ENCODE data around the gene CTIF.

Gene CTIF

DNA sequence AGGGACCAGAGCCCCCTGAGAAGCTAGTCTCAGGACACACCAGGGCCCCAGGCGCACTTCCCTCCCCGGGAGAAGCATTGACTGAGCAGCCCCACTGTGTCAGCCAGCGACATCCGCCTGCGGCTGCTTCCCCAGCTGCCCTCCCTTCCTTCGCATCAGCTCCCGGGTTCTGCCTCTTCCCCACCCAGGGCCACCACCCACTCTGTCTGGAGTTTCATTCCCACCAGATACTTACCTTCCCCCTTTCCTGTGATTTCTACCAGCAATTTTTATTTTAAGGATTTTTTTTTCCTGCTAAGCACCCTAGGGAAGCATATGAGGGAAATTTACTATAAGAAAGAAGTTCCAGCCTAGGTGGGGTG is 312.7 kb downstream of the CTIF start:
- no peak for DNase-seq (ENCODE audit: low spot score)

DNA sequence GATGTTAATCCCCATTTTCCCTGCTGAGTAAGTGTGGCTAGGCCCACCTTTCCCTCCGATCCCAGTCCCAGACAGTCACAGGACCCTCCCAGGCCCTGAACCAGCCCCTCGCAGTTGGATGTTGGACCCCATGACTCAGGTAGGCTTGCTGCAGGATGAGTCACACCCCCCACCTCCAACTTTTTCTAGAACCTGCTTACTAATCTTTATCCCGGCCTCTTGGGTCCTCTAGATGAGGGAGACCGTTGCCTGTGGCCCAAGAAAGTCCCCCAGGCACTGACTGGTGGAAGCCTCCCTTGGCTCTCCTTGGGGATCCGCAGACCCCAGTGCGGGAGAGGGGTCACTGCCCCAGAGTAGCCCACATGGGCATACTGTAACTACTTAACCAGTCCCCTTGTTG is 313.5 kb downstream of the CTIF start:
- DNase-seq (ENCODE audit: low spot score), result no peak

DNA sequence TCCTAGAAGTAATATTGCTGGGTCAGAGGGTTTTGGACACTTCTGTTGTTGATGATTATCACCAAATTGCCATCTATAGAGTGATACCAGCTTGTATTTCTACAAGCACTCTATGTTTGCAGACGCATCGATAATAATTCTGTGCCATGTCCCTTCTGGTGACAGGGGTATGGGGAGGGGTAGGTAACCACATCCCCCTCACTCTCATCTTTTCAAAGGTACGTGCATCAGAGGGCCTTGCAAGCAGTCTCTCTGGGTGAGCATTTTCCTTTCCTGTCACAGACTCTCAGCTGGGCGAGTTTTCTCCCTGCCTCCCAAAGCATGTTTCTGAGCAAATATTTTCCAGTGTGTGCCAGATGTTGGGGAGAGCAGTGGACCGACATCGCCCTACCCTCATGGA is 314.0 kb downstream of the CTIF start:
- no peak for DNase-seq (ENCODE audit: low spot score)

DNA sequence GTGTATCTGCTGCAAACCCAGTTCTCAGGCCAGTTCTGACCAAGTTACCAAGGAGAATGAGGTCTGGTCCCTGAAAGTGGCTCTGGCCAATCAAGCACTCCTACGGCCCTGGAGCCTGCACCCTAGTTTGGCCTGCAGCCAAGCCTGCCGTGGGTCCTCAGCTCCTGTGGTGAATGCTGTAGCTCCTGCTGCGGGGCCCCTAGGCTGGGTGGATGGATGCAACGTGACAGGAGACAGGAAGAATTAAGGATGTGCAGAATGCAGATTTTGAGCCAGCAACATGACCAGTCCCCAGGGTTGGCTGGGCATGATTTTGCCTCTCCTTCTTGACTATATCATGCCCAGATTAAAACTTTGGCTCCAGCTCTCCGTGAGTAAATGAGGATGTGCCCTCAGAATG is 314.8 kb downstream of the CTIF start:
- DNase-seq (ENCODE audit: low spot score), result no peak

DNA sequence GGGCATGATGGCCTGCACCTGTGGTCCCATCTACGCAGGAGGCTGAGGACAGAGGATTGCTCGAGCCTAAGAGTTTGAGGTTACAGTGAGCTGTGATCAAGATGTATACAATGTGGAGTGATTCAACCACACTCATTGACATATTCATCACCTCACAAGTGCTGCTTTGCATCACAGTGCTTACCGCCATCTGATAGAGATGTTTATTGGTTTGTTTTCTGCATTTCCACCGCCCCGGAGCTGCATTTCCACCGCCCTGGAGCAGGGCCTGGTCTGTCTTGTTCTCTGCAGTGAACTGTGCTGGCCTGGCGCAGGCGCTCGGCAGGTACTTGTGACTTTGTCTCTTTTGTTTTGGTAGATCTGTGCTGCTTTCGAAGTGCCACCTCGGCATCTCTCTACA is 315.9 kb downstream of the CTIF start:
- DNase-seq (ENCODE audit: low spot score), result no peak

DNA sequence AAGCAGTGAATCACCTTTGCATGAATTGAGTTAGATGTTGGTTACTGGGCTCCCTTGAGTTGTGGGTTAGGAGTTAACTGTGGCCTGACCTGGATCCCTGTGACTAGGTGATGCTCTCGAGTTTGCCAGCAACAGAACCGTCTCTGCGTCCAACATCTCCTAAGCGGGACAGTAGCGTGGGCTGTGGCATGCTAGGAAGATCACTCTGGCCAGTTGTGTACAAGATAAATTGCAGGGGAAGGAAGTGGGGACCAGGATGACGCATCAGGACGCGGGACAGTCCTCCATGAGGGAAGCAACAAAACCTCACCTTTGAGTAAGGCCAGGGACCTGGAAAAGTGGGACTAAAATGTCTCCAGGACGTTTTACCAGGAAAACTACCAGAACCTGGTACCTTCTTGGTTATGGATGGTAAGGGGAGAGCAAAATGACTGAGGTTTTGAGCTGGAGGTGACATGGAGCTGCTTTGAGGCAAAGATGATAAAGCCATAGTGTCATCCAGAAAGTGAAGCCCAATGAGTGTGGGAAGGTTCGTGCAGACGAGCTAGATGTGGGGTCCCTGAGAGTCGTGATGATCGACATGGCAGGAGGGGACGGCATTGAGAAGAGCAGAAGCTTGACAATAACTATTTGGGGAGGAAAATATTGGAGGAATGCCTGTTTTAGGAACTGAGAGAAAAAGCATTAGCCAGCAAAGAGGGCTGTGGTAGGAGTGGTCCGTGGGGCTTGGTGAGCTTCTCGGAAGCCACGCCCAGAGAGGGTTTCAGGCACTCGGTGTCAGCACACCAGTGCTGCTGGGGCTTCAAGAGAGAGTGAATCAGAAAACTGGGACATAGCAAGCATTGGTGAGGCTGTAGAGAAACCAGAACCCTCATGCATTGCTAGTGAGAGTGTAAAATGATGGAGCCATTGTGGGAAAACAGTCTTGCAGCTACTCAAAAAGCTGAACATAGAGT is 316.9 kb downstream of the CTIF start:
- DNase-seq (ENCODE audit: low spot score), result no peak

DNA sequence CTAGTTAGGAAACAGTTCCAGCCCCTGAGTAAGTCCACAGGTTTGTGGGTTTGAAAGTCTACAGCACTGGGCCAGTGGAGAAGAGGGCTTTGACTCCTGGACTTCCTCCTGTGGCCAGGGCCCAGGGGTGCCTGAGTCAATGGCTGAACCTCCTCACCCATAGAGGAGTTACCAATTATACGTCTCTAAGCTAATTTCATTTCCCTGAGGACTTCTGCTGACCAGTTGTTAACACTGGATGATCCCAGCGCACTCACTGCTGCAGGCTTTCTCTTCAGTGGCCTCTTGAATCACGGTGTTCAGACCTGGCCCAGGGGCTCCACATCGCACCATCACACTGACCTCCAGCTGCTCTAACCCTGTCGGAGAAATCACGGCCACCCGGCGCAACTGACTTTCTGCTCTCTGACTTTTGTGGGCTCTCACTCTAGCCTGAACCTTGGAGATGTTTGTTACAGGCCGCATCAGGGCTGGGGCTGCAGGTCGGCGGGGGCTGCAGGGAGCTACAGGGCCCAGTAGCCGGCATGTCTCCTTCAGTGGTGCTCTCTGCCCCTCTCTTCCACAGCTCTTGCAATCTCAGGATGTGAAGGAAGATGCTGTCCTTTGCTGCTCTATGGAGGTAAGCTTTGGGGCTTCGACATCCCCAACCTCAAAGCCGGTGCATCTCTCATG is 318.3 kb downstream of the CTIF start:
- DNase-seq (ENCODE audit: low spot score), result no peak

DNA sequence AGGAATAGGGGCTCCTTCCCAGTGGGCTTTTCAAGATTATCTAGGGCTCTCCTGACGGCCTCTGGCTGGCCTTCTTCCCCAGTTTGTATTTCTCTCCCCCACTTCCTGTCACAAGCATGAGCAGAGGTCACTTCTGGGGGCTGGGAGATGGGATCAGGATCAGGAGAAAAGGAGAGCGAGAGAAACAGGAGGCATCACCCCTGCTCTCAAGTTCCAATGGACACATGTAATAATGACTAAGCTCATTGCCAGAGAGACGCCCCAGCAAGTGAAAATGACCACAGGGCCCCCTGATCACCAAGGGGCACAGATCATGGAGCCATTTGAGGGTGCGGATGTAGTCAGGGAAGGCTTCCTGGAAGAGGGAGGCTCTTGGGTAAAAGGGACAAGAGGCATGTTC is 319.8 kb downstream of the CTIF start:
- DNase-seq (ENCODE audit: low spot score), result no peak

DNA sequence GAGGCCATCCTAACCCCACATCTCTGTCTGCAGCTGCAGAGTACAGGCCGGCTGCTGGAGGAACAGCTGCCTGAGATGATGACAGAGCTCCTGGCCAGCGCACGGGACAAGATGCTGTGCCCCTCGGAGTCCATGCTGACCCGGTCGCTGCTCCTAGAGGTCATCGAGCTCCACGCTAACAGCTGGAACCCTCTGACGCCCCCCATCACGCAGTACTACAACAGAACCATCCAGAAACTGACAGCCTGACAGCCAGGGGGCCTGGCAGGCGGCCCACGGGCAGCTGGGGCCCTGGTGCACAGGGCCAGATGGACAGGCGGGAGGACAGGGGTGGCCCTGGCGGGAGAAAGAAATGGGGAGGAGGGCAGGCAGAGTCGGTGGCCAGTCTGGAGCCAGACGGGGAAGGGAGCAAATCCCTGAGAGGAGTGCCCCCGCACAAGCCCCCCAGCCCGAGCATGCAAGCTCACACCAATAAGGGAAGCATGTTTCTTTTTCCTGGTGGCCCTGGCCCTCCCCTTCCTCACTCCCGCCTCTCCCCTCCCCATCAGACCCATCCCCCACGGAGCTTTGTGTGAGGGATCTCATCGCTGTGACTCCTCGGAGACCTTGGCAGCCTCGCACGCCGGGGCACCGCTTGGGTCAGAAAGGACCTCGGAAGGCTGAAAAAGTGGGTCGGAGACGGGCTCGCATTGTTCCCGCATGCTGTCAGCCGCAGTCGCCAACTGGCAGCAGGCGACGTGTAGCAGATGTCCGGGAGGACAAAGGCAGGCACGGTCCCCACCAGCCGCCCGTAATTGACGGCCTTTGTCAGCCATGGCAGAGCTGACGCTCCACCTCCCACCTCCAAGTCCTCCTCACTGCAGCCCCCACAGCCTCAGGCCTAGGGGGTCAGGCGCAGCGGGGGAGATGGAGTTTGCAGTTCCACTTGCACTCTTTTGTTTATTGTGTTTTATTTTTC is 320.8 kb downstream of the CTIF start:
- DNase-seq (ENCODE audit: low spot score), result no peak

DNA sequence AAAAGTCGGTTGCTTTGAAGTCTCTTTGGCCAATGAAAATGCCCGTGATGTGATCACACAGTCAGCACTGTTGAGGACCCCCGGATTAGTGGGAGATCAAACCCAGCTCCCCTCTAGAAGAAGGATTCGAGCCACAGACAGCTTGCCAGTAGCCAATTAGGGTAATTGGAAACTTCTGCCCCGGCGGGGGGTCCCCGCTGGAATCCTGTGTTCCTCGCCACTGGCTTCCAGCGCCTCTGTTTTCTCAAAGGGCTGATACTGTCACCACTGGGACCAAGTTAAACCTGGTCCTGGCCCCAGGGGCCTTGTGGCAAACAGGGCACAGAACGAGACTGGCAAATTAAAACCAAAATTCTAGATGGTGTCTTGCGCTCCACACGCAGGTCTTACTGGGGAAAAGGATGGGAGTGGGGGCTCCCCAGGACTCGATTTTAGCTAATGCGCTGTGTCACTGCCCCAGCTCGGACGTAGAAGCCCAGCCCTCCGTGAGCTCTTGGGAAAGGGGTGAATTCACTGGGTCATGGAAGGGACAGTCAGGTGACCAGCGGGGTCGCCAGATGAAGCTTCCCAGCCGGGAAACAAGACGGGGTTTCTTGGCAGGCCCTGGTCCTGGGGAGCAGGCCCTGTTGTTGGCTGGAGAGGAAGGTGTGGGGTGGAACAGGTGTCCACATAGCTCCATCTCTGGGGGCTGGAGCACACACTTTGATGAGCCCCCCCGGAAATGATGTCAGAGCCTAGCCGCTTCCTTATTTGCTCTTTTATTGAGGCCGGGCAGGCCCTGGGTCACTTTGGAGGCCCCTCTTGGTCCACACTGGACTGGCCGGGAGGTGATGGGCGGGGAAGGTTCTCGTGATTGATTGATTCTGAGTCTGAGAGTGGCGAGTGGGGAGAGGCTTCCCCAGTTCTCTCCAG is 321.7 kb downstream of the CTIF start:
- DNase-seq (ENCODE audit: low spot score), result no peak

DNA sequence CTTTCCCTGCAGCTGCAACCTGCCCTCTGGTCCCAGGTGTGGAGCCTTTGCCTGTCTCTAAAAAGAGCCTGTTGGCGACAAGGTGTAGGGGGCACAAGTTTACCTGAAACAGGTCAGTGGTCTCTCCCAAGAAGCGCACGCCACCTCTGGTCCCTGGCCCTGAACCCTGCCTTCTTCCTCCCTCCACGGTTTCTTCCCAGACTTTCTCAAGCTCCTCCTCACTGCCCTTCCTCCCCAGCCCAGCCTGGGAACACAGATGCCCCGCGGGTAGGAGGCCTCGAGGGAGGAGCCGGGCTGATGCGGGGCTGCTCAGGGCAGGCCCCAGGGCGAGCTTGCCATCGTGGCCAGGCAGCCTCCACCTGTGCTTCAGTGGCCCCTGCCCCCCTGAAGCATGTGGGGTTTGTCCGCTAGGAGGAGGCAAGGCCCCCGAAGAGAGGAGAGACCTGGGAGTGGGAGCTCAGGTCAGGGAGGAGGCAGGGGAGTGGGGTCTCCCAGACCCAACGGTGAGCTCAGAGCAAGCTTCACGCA is 322.4 kb downstream of the CTIF start:
- no peak for DNase-seq (ENCODE audit: low spot score)

DNA sequence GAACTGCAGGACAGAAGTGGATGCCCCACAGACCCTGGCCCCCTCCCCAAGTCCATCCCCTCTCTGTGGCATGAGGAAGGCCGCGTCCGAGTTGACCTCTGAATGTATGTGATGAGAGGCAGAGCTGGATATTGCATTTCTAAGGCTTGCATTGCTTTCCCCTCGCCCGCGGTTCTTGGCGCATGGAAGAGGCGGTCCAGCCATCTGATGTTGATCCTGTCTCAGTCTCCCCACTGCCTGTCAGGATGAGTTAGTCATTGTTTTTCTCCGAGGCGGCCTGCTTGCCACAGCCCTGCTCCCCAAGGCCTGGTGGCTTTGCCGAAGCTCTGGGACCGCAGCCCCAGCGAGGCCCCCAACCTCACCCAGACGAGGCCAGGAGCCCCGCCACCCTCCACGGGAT is 323.3 kb downstream of the CTIF start:
- DNase-seq (ENCODE audit: low spot score), result no peak

DNA sequence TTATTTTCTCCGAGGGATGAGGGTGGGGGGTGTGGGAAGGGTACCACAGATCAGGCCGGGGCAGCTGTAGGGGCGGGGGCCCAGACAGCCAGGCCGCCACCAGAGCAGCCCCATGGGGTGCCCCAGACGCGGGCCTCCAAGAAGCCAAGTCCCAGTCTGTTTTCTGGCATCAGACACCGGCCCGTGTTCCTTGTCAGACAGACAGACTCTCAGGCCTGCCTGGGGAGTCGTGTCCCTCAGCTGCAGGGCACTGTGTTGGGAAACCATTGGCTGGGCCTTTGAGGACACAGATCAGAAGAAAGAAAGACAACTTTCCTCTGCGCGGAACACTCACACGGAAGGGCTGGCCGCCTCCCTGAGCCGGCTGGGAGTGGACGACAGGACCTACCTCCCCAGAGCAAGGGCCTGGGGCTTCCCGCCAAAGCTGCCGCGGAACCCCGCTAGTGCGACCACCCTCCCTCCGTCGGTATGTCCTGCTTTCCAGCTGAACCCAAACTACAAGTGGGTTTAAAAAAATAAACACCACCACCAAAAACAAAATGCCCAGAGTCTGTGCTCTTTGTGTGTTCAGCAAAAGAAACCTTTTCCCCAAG is 323.9 kb downstream of the CTIF start:
- DNase-seq (ENCODE audit: low spot score), result no peak

DNA sequence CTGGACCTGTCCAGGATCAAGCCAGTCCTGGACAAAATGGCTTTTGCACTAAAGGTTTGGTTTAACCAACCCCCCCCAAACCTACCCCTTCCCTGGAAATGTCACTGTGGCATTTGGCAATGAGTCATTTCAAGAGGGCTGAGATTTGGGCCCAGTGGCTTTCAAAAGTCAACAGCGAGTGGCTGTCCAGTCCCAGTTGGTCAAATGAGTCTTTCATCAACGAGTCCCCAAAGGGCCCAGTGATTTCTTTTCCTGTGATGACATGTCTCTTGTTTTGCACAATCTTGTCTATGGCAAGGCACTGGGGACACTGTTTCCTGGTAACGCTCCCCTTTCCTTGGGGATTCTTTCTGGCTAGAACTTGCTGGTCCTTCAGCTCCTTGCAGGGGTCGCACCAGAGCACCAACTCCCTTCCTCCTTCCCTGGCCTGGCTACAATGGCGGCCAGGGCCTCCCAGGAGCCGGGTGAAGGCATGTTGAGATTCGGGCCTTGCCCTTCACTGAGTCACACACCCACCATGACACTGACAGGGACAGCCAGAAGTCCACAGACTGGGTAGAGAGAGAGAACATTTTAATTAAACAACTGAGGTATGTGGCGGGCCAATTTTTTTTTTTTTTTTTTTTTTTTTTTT is 324.7 kb downstream of the CTIF start:
- DNase-seq (ENCODE audit: low spot score), result no peak

DNA sequence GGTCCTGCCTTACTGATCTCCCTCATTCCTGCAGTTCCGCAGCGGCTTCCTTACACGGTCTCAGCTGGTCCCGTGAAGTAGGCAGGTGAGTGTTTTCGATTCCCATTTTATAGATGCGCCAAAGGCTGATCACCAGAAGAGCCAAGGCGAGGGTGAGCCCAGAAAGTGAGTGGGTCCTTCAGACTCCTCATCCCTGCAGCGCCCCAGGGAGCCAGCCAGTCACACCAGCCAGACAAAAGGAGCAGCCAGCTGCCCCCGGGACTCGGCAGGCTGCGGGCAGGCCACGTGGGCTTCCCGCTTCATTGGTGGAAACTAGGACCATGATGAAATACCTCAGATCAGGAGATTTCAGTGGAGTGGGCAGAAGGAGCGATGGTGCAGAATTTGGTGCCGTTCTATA is 326.0 kb downstream of the CTIF start:
- DNase-seq (ENCODE audit: low spot score), result no peak

DNA sequence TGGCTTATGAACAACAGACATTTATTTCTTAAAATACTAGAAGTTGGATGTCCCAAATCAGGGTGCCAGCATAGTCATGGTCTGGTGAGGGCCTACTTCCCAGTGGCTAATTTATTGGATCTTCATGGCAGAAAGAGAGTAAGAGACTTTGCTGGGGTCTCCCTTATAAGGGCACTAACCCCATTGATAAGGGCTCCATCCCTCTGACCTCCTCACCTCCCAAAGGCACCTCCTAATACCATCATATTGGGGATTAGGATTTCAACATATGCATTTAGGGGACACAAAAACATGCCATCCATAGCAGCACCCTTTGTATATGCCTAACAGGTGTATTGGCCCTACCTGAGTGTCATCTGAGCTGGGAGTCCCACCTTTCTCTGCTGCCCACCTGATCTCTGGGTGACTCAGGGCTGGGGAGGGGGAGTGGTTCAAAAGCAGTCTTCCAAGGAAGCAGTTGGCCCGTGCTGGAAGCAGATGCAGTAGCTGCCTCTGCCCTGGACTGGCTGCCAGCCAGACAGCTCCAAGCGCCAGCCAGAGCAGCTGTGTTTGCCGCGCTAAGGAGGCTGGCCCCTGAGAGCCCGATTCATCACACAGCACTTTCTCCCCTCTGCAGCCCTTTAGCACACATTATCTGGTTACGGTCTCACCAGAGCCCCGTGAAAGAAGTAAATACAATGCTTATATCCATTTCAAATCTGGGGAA is 327.4 kb downstream of the CTIF start:
- no peak for DNase-seq (ENCODE audit: low spot score)

DNA sequence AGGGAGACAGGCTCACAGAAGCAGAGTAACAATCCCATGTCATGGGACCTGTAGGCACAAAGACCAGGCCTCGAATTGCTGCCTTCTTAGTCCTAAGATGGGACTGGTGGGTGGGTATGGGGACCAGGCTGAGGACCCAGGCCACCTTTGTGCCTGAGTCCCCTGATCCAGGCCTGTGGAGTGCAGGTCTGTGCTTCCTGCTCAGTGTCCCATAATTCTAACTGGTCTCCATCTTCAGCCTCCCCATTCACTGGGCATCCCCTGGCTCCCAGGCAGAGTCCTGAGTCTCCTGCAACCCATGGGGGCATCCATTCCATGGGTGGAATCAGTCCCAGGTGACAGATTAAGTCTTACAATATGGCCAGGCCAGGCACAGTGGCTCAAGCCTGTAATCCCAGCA is 328.0 kb downstream of the CTIF start:
- DNase-seq (ENCODE audit: low spot score), result no peak

DNA sequence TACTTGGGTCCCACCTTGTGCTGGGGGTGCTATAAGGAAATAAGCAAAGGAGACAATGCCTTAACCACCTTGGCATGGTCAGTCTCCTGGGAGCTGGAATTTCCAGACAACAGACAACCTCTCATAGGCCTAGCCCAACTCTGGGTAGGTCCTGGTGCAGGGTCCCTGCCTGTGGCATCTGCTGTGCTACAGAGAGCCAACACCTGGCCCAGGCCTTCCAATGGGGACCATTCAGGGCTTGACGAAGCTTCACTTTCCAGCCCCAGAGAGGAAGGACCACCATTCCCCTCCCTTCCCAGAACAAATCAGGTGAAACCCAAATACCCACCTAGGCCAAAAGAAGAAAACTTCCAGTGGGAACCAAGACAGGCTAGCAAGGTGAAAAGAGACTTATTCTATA is 329.1 kb downstream of the CTIF start:
- DNase-seq (ENCODE audit: low spot score), result no peak

Measured in hematopoietic multipotent progenitor cell treated with erythropoietin and hydrocortisone succinate and interleukin-3 and kit ligand, for 17 days (in vitro differentiated cells).